Astrocyte (in vitro differentiated cells and primary cell): ENCODE measurements around the gene ZBTB16.

Source experiments
- CTCF ChIP-seq: IDR thresholded peaks from 2 replicates; pipeline ENCODE4 v1.5.1; 2011; ENCODE audit warnings: low read depth, mild to moderate bottlenecking, inconsistent platforms, low read length, moderate library complexity; ENCODE audit not compliant: insufficient read depth
- EZH2 ChIP-seq: IDR thresholded peaks from 2 replicates; pipeline ENCODE4 v1.6.1; 2012; ENCODE audit warnings: mild to moderate bottlenecking, low read length, inconsistent platforms; ENCODE audit not compliant: insufficient read depth

GRCh38 chr11:114256176-114256966 lies 196.9 kb downstream of the ZBTB16 start:
- TF ChIP-seq CTCF: no peak
- no peak for TF ChIP-seq EZH2
